ENCODE data around the gene MTERF4.

Gene MTERF4

DNA sequence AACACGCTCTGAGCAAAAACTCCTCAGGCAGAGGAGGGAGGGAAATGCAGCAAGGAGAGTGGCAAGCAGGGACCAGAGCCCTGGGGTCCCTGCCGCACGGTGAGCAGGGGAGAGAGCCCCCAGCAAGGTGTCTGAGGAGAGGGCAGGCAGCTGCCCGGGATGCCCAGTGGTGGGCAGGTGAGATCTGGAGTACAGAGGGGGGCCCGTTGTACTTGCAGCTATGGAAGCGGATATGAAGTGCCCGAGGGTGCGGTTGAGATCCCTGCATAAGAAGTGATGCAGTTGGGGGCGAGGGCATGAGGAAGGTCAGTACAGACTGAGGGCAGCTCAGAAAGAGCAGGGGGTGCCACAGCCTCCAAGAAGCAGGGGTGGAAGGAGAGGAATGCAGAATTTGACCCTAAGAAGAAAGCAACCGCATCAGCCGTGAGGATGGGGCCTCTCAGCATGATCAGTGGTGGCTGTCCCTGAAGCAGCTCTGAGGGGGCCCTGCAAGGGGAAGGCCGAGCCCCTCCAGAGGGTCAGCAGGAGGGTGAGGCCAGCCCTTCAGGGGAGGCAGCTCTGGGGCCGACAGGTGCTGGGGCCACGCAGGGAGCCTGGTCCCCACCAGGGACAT, 29.4 kb downstream of the MTERF4 start:
- no peak for DNase-seq (ENCODE audit: low read depth)
- no peak overlapping the region for H3K4me3 ChIP-seq (ENCODE audit: low read depth, low read length)
- TF ChIP-seq, protein P1, sequence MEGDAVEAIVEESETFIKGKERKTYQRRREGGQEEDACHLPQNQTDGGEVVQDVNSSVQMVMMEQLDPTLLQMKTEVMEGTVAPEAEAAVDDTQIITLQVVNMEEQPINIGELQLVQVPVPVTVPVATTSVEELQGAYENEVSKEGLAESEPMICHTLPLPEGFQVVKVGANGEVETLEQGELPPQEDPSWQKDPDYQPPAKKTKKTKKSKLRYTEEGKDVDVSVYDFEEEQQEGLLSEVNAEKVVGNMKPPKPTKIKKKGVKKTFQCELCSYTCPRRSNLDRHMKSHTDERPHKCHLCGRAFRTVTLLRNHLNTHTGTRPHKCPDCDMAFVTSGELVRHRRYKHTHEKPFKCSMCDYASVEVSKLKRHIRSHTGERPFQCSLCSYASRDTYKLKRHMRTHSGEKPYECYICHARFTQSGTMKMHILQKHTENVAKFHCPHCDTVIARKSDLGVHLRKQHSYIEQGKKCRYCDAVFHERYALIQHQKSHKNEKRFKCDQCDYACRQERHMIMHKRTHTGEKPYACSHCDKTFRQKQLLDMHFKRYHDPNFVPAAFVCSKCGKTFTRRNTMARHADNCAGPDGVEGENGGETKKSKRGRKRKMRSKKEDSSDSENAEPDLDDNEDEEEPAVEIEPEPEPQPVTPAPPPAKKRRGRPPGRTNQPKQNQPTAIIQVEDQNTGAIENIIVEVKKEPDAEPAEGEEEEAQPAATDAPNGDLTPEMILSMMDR (IDR thresholded peaks at IDR 0.05; ENCODE audit: low read depth, low read length, missing control alignments), result no peak

DNA sequence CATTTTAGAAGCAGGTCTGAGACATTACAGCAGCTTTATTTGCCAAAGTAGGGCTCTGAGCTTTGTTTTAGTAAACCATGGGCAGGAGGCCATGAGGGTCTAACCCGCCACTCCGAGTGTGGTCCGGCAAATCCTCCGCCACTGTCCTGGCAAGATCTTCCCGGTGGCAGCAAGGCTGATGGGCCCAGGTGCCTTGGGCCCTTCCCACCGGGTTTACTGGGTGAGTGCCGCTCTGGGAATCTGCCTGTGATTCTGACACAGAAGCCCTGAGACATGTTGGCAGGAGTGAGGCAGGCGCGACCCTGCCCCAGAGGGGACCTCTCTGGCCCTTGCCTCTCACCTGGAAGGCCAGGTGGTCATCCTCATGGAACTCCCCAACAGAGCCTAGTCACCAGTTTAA, 29.9 kb downstream of the MTERF4 start:
- DNase-seq (ENCODE audit: low read depth), result no peak
- TF ChIP-seq, protein P1 (IDR thresholded peaks at IDR 0.05; ENCODE audit: low read depth, low read length, missing control alignments), result no peak
- H3K4me3 ChIP-seq (ENCODE audit: low read depth, low read length), result no peak overlapping the region

DNA sequence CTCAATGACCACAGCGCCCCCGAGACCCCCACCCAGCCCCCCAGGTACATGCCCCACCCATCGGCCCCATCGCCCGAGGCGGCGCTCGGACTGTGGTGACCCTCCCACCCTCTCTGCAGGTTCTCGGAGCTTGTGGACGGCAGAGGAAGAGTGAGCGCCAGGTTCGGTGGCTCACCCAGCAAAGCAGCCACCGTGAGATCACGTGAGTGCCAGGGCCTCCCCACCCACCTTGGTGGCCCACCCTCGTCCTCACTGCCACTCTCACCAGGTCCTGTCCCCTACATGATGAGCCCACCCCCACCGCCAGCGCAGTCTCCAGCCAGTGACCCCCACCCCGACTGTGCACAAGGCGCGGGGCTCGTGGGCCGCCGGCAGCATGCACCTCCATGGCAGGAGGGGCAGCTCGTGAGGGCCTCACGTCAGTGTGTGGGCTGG, 30.4 kb downstream of the MTERF4 start:
- no peak for DNase-seq (ENCODE audit: low read depth)

DNA sequence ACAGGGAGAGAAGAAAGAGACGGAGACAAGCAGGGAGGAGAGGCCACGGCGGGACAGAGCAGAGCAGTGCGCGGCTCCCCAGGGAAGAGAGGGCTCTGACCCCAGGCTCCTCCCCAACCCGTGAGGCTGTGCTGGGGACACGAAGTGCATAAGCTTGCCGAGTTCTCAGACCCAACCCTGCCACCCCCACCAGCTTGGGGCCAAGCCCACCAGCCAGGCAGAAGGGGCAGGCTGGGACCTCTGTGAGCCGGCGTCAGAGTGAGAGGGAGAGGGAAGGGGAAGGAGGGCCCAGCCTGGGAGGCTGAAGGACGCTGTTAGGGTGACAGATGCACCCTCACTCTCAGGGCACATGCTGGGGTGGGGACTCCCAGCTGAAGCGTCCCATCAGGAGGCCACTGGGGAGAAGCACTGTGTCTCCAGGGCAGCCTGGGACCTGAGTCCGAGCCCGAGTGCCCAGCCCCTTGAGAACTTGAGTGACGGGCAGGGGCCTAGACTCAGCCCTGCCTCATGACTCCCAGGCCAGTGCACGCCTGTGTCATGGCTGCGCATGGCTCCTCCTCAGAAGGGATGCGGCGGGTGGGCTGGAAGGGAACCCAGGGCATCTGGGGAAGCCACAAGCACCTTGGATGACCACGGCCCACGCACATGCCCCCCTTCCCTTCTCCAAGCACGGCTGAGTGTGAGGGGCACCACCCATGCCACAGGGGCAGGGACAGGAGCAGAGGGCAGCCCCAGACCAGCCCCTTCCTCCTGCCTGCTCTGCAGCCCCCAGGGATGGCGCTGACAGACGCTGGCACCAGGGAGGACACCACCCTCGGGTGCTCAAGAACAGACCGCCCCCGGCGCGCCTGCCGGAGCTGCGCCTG, 31.0 kb downstream of the MTERF4 start:
- TF ChIP-seq, protein P1 (IDR thresholded peaks at IDR 0.05; ENCODE audit: low read depth, low read length, missing control alignments), result no peak
- no peak overlapping the region for H3K4me3 ChIP-seq (ENCODE audit: low read depth, low read length)
- no peak for DNase-seq (ENCODE audit: low read depth)

More for the DNA sequence above, 30.4 kb downstream of the MTERF4 start:
- TF ChIP-seq, protein P1 (IDR thresholded peaks at IDR 0.05; ENCODE audit: low read depth, low read length, missing control alignments), result no peak
- H3K4me3 ChIP-seq (ENCODE audit: low read depth, low read length), result no peak overlapping the region

DNA sequence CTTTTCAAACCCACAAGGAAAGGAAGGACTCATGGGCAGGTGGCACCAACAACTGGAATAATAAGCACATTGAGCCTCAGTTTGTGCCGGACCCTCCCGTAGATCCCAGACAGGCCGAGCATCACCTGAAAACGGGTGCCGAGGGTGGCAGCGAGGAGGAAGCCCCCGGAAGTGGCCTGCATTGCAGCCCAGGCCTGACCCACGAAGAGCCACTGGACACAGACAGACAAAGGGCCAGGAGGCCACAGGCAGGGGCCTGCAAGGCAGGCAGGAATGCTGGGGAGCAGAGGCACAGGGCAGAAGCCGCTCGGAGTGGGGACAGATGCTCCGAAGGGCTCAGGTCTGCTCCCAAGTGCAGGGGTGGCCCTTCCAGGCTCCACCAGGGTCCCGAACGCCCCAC, 31.7 kb downstream of the MTERF4 start:
- no peak for DNase-seq (ENCODE audit: low read depth)
- no peak overlapping the region for H3K4me3 ChIP-seq (ENCODE audit: low read depth, low read length)
- TF ChIP-seq, protein P1 (IDR thresholded peaks at IDR 0.05; ENCODE audit: low read depth, low read length, missing control alignments), result no peak

DNA sequence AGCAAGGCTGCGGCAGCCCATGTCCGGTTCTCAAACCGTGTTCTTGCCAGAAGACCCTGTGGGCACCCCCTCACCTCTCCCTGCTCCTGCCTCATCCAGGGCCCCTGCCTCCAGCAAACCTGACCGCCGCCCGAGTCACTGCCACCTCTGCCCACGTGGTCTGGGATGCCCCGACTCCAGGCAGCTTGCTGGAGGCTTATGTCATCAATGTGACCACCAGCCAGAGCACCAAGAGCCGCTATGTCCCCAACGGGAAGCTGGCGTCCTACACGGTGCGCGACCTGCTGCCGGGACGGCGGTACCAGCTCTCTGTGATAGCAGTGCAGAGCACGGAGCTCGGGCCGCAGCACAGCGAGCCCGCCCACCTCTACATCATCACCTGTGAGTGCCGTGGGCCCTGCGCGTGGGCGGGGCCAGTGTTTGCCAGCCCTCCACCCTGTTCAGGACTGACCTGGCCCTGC, 32.2 kb downstream of the MTERF4 start:
- DNase-seq (ENCODE audit: low read depth), result no peak
- H3K4me3 ChIP-seq (ENCODE audit: low read depth, low read length), result no peak overlapping the region
- TF ChIP-seq, protein P1 (IDR thresholded peaks at IDR 0.05; ENCODE audit: low read depth, low read length, missing control alignments), result no peak

Data from GM12864 (cell line).